Measurements from ENCODE around the gene LEF1. TPM values are rescaled to one million over a fixed set of nuclear protein-coding genes. Genes with fewer than 3 reads are reported as not detected.

The LEF1 gene
- total and polyA plus RNA-seq, 9 of the 15 experiments (the other 6 are each of a cell fraction or from before 2014, with no cell fraction given), result 15.1 to 81.1 (median 29.7) TPM

- FAIRE-seq (no peak), DNase-seq (ENCODE audit: extremely low read depth in 1 of 4, low spot score in 3 of 4) (no peak), ATAC-seq (no peak)
- Histone ChIP-seq H4K20me1 (replicated peaks; ENCODE audit: control insufficient read depth, insufficient read depth, low read length) (no peaks in the 10 kb centered on the region), H3K9me3 (replicated peaks; ENCODE audit: control insufficient read depth, insufficient read depth, low read depth, low read length) (no peaks in the 10 kb centered on the region), H3K27me3 (ENCODE audit: control insufficient read depth in 2 of 2, insufficient read depth in 2 of 2, low read length in 2 of 2) (no peaks in the 10 kb centered on the region), H3K4me1 (replicated peaks in 1 of 2; ENCODE audit: control insufficient read depth in 2 of 2, insufficient read depth in 2 of 2, low read length in 2 of 2) (peaks cover 0 to 16% of the 10 kb centered on the region in 2 experiments; a peak in 1 of 5 replicates), H3K36me3 (ENCODE audit: control insufficient read depth, insufficient read depth, low read length) (no peaks in the 10 kb centered on the region), H3K27ac (ENCODE audit: extremely low read depth, low read depth, low read length) (no peak overlapping the region), H3K79me2 (ENCODE audit: control insufficient read depth, insufficient read depth, low read length) (no peaks in the 10 kb centered on the region), H3K9me1 (ENCODE audit: control insufficient read depth, insufficient read depth, low read length) (no peaks in the 10 kb centered on the region), H2AFZ (ENCODE audit: low read depth, low read length) (no peak overlapping the region), H3K4me2 (ENCODE audit: insufficient read depth, low read length) (no peak overlapping the region), H3K9ac (ENCODE audit: insufficient read depth in 1 of 2, low read depth in 2 of 2, low read length in 2 of 2) (no peak overlapping the region), H3K4me3 (no peak overlapping the region)
- intact Hi-C loops (cut with micrococcal nuclease), result no loop called here
- ChIA-PET POLR2A (no interaction called here), CTCF (ENCODE audit: low intra/inter-chr PET ratio) (no interaction called here)
- no TSS peak for BruUV-seq (replicated peaks)
- 51% methylated on average over 2 of the region's 2 CpGs for WGBS (ENCODE audit: insufficient coverage, low coverage, missing lambda C conversion rate)
- no peak for TF ChIP-seq MCM2 (IDR thresholded peaks at IDR 0.05; ENCODE audit: low read depth)
- TF ChIP-seq ATF1 (CRISPR knock-in tag; IDR thresholded peaks at IDR 0.05), result no peak
- no peak for TF ChIP-seq ATF1 (tag; IDR thresholded peaks at IDR 0.05)
- TF ChIP-seq, protein P1, sequence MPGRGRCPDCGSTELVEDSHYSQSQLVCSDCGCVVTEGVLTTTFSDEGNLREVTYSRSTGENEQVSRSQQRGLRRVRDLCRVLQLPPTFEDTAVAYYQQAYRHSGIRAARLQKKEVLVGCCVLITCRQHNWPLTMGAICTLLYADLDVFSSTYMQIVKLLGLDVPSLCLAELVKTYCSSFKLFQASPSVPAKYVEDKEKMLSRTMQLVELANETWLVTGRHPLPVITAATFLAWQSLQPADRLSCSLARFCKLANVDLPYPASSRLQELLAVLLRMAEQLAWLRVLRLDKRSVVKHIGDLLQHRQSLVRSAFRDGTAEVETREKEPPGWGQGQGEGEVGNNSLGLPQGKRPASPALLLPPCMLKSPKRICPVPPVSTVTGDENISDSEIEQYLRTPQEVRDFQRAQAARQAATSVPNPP (IDR thresholded peaks at IDR 0.05; ENCODE audit: borderline replicate concordance, insufficient read depth, insufficient read length), result no peak
- no peak for TF ChIP-seq TEAD4 (IDR thresholded peaks at IDR 0.05; ENCODE audit: low read length)
- TF ChIP-seq TEAD4 (CRISPR knock-in tag; IDR thresholded peaks at IDR 0.05; ENCODE audit: borderline replicate concordance), result no peak
- TF ChIP-seq CGGBP1 (CRISPR knock-in tag; IDR thresholded peaks at IDR 0.05), result no peak
- TF ChIP-seq ILK (tag; IDR thresholded peaks at IDR 0.05; ENCODE audit: borderline replicate concordance, low read depth), result no peak
- TF ChIP-seq, protein P2, sequence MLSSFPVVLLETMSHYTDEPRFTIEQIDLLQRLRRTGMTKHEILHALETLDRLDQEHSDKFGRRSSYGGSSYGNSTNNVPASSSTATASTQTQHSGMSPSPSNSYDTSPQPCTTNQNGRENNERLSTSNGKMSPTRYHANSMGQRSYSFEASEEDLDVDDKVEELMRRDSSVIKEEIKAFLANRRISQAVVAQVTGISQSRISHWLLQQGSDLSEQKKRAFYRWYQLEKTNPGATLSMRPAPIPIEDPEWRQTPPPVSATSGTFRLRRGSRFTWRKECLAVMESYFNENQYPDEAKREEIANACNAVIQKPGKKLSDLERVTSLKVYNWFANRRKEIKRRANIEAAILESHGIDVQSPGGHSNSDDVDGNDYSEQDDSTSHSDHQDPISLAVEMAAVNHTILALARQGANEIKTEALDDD (IDR thresholded peaks at IDR 0.05), result no peak
- TF ChIP-seq ELK3 (CRISPR knock-in tag; IDR thresholded peaks at IDR 0.05), result no peak
- TF ChIP-seq, protein P3, sequence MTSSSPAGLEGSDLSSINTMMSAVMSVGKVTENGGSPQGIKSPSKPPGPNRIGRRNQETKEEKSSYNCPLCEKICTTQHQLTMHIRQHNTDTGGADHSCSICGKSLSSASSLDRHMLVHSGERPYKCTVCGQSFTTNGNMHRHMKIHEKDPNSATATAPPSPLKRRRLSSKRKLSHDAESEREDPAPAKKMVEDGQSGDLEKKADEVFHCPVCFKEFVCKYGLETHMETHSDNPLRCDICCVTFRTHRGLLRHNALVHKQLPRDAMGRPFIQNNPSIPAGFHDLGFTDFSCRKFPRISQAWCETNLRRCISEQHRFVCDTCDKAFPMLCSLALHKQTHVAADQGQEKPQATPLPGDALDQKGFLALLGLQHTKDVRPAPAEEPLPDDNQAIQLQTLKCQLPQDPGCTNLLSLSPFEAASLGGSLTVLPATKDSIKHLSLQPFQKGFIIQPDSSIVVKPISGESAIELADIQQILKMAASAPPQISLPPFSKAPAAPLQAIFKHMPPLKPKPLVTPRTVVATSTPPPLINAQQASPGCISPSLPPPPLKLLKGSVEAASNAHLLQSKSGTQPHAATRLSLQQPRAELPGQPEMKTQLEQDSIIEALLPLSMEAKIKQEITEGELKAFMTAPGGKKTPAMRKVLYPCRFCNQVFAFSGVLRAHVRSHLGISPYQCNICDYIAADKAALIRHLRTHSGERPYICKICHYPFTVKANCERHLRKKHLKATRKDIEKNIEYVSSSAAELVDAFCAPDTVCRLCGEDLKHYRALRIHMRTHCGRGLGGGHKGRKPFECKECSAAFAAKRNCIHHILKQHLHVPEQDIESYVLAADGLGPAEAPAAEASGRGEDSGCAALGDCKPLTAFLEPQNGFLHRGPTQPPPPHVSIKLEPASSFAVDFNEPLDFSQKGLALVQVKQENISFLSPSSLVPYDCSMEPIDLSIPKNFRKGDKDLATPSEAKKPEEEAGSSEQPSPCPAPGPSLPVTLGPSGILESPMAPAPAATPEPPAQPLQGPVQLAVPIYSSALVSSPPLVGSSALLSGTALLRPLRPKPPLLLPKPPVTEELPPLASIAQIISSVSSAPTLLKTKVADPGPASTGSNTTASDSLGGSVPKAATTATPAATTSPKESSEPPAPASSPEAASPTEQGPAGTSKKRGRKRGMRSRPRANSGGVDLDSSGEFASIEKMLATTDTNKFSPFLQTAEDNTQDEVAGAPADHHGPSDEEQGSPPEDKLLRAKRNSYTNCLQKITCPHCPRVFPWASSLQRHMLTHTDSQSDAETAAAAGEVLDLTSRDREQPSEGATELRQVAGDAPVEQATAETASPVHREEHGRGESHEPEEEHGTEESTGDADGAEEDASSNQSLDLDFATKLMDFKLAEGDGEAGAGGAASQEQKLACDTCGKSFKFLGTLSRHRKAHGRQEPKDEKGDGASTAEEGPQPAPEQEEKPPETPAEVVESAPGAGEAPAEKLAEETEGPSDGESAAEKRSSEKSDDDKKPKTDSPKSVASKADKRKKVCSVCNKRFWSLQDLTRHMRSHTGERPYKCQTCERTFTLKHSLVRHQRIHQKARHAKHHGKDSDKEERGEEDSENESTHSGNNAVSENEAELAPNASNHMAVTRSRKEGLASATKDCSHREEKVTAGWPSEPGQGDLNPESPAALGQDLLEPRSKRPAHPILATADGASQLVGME (CRISPR knock-in tag; IDR thresholded peaks at IDR 0.05), result no peak
- TF ChIP-seq ZBED1 (IDR thresholded peaks at IDR 0.05), result no peak
- no peak for TF ChIP-seq TAF15 (IDR thresholded peaks at IDR 0.05; ENCODE audit: low read depth, low read length)
- in situ Hi-C loops (cut with MboI), result no loop called here
Observed at GRCh38 chr4:108094131-108094530, 74.6 kb downstream of the LEF1 start.

Data from K562 (cell line).